Stimulated activated CD4-positive, alpha-beta T cell treated with anti-CD3 and anti-CD28 coated beads, Interleukin-15, amount 100 ng/mL, for 24 hours (primary cell): Measurements from ENCODE around the gene MYO1B.

ENCODE experiments used
- DNase-seq: peaks from one replicate; pipeline ENCODE4 v3.0.0-alpha.2; 2020

Gene MYO1B

GRCh38 chr2:191327484-191327883 is 82.3 kb downstream of the MYO1B start:
- DNase-seq, result no peak

GRCh38 chr2:191328150-191328809 is 83.1 kb downstream of the MYO1B start:
- DNase-seq, result no peak

- DNase-seq, result no peak
These were observed 84.6 kb downstream of the MYO1B start for GRCh38 chr2:191329841-191330240.

GRCh38 chr2:191333911-191334357 is 88.7 kb downstream of the MYO1B start:
- no peak for DNase-seq

- no peak for DNase-seq
These were observed 90.8 kb downstream of the MYO1B start for GRCh38 chr2:191335875-191336464.

GRCh38 chr2:191341436-191341835 is 96.2 kb downstream of the MYO1B start:
- DNase-seq, result no peak

- no peak for DNase-seq
These were observed 98.7 kb downstream of the MYO1B start for GRCh38 chr2:191343796-191344338.

- no peak for DNase-seq
These were observed 100.6 kb downstream of the MYO1B start for GRCh38 chr2:191345788-191346187.

- DNase-seq, result no peak
These were observed 102.0 kb downstream of the MYO1B start for GRCh38 chr2:191347154-191347553.

GRCh38 chr2:191347881-191348280 is 102.7 kb downstream of the MYO1B start:
- no peak for DNase-seq

GRCh38 chr2:191349990-191350389 is 104.8 kb downstream of the MYO1B start:
- DNase-seq, result no peak

- DNase-seq, result no peak
These were observed 105.6 kb downstream of the MYO1B start for GRCh38 chr2:191350826-191351225.

GRCh38 chr2:191351298-191351697 is 106.1 kb downstream of the MYO1B start:
- DNase-seq, result no peak

GRCh38 chr2:191351921-191352320 is 106.7 kb downstream of the MYO1B start:
- DNase-seq, result no peak

GRCh38 chr2:191352536-191352935 is 107.3 kb downstream of the MYO1B start:
- no peak for DNase-seq

- no peak for DNase-seq
These were observed 110.1 kb downstream of the MYO1B start for GRCh38 chr2:191355170-191355758.

- no peak for DNase-seq
These were observed 112.5 kb downstream of the MYO1B start for GRCh38 chr2:191357678-191358077.

- no peak for DNase-seq
These were observed 113.3 kb downstream of the MYO1B start for GRCh38 chr2:191358325-191359025.

- DNase-seq, result no peak
These were observed 113.9 kb downstream of the MYO1B start for GRCh38 chr2:191359133-191359532.

GRCh38 chr2:191360918-191361317 is 115.7 kb downstream of the MYO1B start:
- no peak for DNase-seq

GRCh38 chr2:191362841-191363240 is 117.6 kb downstream of the MYO1B start:
- no peak for DNase-seq

- DNase-seq, result no peak
These were observed 118.1 kb downstream of the MYO1B start for GRCh38 chr2:191363267-191363666.

- no peak for DNase-seq
These were observed 119.9 kb downstream of the MYO1B start for GRCh38 chr2:191365089-191365488.

GRCh38 chr2:191366199-191366598 is 121.0 kb downstream of the MYO1B start:
- DNase-seq, result no peak
